Esophagus squamous epithelium (tissue), 4 donors: ENCODE measurements around the gene TMEM163.

Experiments used
- POLR2A ChIP-seq, 4 donors: fragments of 450-650 bp; IDR thresholded peaks; one replicate each; pipeline ENCODE4 v1.6.1; 2017; ENCODE audit warnings: antibody characterized with exemption in 4 of 4, mild to moderate bottlenecking in 4 of 4, moderate library complexity in 3 of 4
- TF ChIP-seq, protein P1 (sequence below), 6 experiments: fragments of 450-650 bp in 4 of 6; fragments of 200-600 bp in 2 of 6; sonication (generic) in 2 of 6; IDR thresholded peaks; one replicate each; pipeline ENCODE4 v1.5.1; 2016 to 2019; ENCODE audit warnings: antibody characterized with exemption in 6 of 6, mild to moderate bottlenecking in 4 of 6, moderate library complexity in 4 of 6

DNA sequence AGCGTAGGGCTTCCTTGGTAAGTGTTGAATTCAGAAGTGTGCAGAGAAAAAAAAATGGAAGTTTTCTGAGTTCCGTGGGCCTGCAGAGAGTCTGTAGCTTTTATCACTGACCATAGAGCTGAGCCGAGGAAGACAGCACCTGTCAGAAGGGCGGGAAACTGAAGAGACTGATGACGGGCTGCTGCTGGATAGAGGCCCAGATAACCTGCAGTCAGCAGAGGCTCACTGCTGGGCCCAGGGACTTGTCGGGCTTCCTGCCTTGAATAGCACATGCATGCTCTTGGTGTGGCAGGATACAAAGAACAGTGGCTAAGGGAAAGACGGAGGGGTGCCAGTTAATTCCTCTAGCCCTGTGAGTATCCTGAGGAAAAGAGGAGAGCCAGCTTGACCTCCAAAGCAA is 298.5 kb downstream of the TMEM163 start:
- TF ChIP-seq, protein P1, sequence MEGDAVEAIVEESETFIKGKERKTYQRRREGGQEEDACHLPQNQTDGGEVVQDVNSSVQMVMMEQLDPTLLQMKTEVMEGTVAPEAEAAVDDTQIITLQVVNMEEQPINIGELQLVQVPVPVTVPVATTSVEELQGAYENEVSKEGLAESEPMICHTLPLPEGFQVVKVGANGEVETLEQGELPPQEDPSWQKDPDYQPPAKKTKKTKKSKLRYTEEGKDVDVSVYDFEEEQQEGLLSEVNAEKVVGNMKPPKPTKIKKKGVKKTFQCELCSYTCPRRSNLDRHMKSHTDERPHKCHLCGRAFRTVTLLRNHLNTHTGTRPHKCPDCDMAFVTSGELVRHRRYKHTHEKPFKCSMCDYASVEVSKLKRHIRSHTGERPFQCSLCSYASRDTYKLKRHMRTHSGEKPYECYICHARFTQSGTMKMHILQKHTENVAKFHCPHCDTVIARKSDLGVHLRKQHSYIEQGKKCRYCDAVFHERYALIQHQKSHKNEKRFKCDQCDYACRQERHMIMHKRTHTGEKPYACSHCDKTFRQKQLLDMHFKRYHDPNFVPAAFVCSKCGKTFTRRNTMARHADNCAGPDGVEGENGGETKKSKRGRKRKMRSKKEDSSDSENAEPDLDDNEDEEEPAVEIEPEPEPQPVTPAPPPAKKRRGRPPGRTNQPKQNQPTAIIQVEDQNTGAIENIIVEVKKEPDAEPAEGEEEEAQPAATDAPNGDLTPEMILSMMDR (IDR thresholded peaks at IDR 0.05) = no peak
- TF ChIP-seq POLR2A (IDR thresholded peaks at IDR 0.05) = no peak
